MCF 10A (cell line): ENCODE data around the gene AKAP7. TPM values are rescaled to one million over a fixed set of nuclear protein-coding genes. Genes with fewer than 3 reads are reported as not detected.

ENCODE experiments used
- BruUV-seq: library from RNA; stranded (reverse); fragments of 400-500 nt; replicated peaks from 2 replicates; lab custom pipeline; 2021; lab: Mats Ljungman, UMichigan
- CTCF ChIA-PET: fragments of 300-600 bp; sonication (Branson Sonifier 250); formaldehyde crosslinking; extraction: SDS; loops from one replicate; lab custom pipeline; 2021; ENCODE audit warnings: antibody characterized with exemption, inconsistent platforms; lab: Yijun Ruan, JAX
- POLR2A ChIA-PET: fragments of 300-600, 350-650 bp; sonication (Branson Sonifier 250); formaldehyde crosslinking; extraction: SDS; loops from one replicate; lab custom pipeline; 2020; ENCODE audit warnings: antibody characterized with exemption, inconsistent platforms; lab: Yijun Ruan, JAX
- DNase-seq: peaks from one replicate; pipeline ENCODE4 v3.0.0-alpha.2; 2018; ENCODE audit not compliant: unreplicated experiment
- H3K27ac Mint-ChIP-seq: one replicate; pipeline ENCODE4 v1.8.0; 2022; ENCODE audit warnings: mild to moderate bottlenecking, low read depth, mixed read lengths; ENCODE audit not compliant: unreplicated experiment
- H3K27me3 Mint-ChIP-seq: one replicate; pipeline ENCODE4 v1.8.0; 2022; ENCODE audit warnings: mixed read lengths; ENCODE audit not compliant: insufficient read depth, unreplicated experiment
- H3K36me3 Mint-ChIP-seq: one replicate; pipeline ENCODE4 v1.8.0; 2022; ENCODE audit warnings: mild to moderate bottlenecking, moderate library complexity, mixed read lengths; ENCODE audit not compliant: insufficient read depth, unreplicated experiment
- H3K4me1 Mint-ChIP-seq: one replicate; pipeline ENCODE4 v1.8.0; 2022; ENCODE audit warnings: mixed read lengths; ENCODE audit not compliant: insufficient read depth, unreplicated experiment
- H3K4me3 Mint-ChIP-seq: one replicate; pipeline ENCODE4 v1.8.0; 2022; ENCODE audit warnings: mild to moderate bottlenecking, moderate library complexity, mixed read lengths; ENCODE audit not compliant: unreplicated experiment
- H3K9me3 Mint-ChIP-seq: one replicate; pipeline ENCODE4 v1.8.0; 2022; ENCODE audit warnings: mixed read lengths; ENCODE audit not compliant: unreplicated experiment
- intact Hi-C: fragments of 100-400 bp; cut with micrococcal nuclease; formaldehyde crosslinking; loops from 2 replicates; pipeline ENCODE4 v1.14.1; 2022
- total RNA-seq: library from RNA; stranded (reverse); gene quantifications from 2 replicates; pipeline ENCODE4 v1.2.3, GENCODE V29; 2022
- TF ChIP-seq, protein P1 (sequence below): fragments of 200-600 bp; IDR thresholded peaks from one replicate; pipeline ENCODE4 v1.8.0; 2022; ENCODE audit warnings: antibody characterized with exemption, mild to moderate bottlenecking; ENCODE audit not compliant: unreplicated experiment

Gene AKAP7
- total RNA-seq, 1 experiment from 2014 or later = 5.6 TPM

DNA sequence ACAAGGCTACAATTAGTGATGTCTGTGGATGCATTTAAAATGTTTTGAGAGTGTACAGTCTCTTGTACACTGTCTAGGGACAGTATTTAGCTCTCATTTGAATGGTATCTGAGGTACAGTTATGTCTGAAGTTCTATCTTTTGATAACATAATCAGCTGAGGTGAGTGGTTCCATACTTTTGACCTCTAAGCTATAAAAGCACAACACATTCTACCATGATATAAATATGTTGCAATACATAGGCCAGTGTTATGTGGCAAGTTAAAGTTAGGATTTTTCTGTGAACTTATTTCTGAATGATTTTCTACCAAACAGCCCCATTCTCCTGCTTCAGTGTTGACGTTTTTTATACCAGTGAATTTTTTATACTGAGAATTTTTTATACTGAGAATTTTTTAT lies 77.6 kb downstream of the AKAP7 start:
- POLR2A ChIA-PET = no interaction called here
- no peaks in the 10 kb centered on the region for H3K9me3 Mint-ChIP-seq
- no peaks in the 10 kb centered on the region for H3K36me3 Mint-ChIP-seq
- no peak for DNase-seq
- intact Hi-C loops = no loop called here
- TF ChIP-seq, protein P1, sequence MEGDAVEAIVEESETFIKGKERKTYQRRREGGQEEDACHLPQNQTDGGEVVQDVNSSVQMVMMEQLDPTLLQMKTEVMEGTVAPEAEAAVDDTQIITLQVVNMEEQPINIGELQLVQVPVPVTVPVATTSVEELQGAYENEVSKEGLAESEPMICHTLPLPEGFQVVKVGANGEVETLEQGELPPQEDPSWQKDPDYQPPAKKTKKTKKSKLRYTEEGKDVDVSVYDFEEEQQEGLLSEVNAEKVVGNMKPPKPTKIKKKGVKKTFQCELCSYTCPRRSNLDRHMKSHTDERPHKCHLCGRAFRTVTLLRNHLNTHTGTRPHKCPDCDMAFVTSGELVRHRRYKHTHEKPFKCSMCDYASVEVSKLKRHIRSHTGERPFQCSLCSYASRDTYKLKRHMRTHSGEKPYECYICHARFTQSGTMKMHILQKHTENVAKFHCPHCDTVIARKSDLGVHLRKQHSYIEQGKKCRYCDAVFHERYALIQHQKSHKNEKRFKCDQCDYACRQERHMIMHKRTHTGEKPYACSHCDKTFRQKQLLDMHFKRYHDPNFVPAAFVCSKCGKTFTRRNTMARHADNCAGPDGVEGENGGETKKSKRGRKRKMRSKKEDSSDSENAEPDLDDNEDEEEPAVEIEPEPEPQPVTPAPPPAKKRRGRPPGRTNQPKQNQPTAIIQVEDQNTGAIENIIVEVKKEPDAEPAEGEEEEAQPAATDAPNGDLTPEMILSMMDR = no peak
- no peaks in the 10 kb centered on the region for H3K27me3 Mint-ChIP-seq
- H3K4me3 Mint-ChIP-seq = no peak overlapping the region
- H3K27ac Mint-ChIP-seq = no peak overlapping the region
- H3K4me1 Mint-ChIP-seq = no peaks in the 10 kb centered on the region
- CTCF ChIA-PET = interaction anchor here (1.1 kb wide), 1 partner anchor 13 kb away, joined by 4 read pairs; no protein-coding TSS in a partner anchor
- BruUV-seq = no TSS peak

DNA sequence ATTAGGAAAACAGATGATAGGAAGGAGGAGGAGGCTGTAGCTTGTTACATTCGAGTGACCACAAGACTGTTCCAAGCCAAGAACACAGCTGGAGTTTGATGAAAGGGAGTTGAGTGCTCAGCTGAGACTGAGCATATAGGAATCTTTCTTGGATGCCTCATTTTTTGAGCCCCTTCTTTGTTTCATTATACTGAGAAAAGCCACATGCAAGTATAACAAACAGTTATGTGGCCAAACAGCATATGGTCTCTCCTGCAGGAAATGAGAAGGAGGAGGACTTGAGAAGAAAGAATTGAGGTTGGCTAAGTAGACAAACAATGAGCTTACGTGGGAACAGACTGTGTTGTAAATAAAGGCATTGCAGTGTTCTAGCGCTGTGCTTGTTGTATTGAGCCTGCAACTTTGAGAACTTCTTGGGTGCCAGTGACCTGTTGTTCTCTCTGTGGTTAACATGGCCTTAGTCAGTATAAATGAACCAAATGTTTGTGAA lies 78.3 kb downstream of the AKAP7 start:
- H3K9me3 Mint-ChIP-seq = no peaks in the 10 kb centered on the region
- POLR2A ChIA-PET = no interaction called here
- H3K4me1 Mint-ChIP-seq = no peaks in the 10 kb centered on the region
- DNase-seq = no peak
- H3K36me3 Mint-ChIP-seq = no peaks in the 10 kb centered on the region
- intact Hi-C loops = no loop called here
- TF ChIP-seq, protein P1 = no peak
- no peak overlapping the region for H3K27ac Mint-ChIP-seq
- no peak overlapping the region for H3K4me3 Mint-ChIP-seq
- no TSS peak for BruUV-seq
- H3K27me3 Mint-ChIP-seq = no peaks in the 10 kb centered on the region
- CTCF ChIA-PET = interaction anchor here (0.5 to 1.1 kb wide), 2 partner anchors 14 to 1305 kb away, joined by 3 to 4 read pairs; no protein-coding TSS in a partner anchor

DNA sequence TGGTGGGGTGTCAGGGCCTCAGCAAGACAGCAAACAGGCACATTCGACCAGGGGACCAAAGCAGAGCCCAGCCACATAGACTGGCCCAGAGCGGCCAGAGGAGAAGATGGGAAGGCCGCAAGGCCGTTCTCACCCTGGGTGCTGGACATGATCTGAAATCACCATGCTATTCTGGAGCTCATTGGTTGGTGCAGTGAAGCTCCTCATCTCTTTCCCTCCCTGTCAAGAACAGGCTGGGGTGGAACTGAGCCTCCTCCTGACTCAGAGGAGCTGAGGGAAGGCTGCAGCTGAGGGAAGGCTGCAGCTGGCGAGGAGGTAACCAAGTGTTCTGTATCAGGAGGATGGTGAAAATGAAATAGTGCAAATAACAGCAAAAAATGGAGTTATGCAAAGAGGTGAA lies 80.0 kb downstream of the AKAP7 start:
- CTCF ChIA-PET = no interaction called here
- intact Hi-C loops = no loop called here

DNA sequence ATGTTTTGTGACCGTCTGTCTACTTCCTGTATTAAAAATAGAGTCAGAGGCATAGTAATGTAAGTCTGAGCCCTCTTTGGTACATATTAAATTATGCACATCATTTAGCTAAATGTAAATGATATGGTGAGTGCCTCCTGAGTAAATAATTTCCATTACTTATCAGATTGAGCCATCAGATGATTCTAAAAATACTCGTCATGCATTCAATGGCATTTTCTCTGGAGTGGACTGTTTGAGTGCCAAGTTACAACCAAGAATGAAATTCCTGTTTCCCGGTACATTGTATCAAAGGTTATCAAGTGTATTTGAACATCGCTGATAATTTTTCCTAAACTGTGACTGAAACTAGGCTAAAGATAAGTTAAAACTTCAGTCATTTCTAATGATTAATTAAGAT lies 81.0 kb downstream of the AKAP7 start:
- intact Hi-C loops = no loop called here
- TF ChIP-seq, protein P1 = no peak
- H3K4me3 Mint-ChIP-seq = no peak overlapping the region
- H3K9me3 Mint-ChIP-seq = no peaks in the 10 kb centered on the region
- CTCF ChIA-PET = interaction anchor here (0.7 kb wide), 1 partner anchor 146 kb away, joined by 3 read pairs; no protein-coding TSS in a partner anchor
- BruUV-seq = no TSS peak
- no peaks in the 10 kb centered on the region for H3K27me3 Mint-ChIP-seq
- no peak for DNase-seq
- POLR2A ChIA-PET = interaction anchor here (0.7 kb wide), 1 partner anchor 481 kb away, joined by 3 read pairs; no protein-coding TSS in a partner anchor
- no peaks in the 10 kb centered on the region for H3K36me3 Mint-ChIP-seq
- no peaks in the 10 kb centered on the region for H3K4me1 Mint-ChIP-seq
- H3K27ac Mint-ChIP-seq = no peak overlapping the region

More for the DNA sequence above, 80.0 kb downstream of the AKAP7 start:
- no peak for DNase-seq
- H3K27ac Mint-ChIP-seq = no peak overlapping the region
- POLR2A ChIA-PET = no interaction called here
- TF ChIP-seq, protein P1 = no peak
- BruUV-seq = no TSS peak
- no peaks in the 10 kb centered on the region for H3K4me1 Mint-ChIP-seq
- no peak overlapping the region for H3K4me3 Mint-ChIP-seq
- H3K27me3 Mint-ChIP-seq = no peaks in the 10 kb centered on the region
- no peaks in the 10 kb centered on the region for H3K36me3 Mint-ChIP-seq
- H3K9me3 Mint-ChIP-seq = no peaks in the 10 kb centered on the region
